Astrocyte (in vitro differentiated cells and primary cell): ENCODE measurements around the gene MYB. TPM values are rescaled to one million over a fixed set of nuclear protein-coding genes. Genes with fewer than 3 reads are reported as not detected.

Experiments used
- DNase-seq: peaks from one replicate; pipeline ENCODE4 v3.0.0-alpha.2; 2010; ENCODE audit warnings: low read depth
- FAIRE-seq: peaks from 2 replicates; lab custom pipeline; 2011; peaks lifted over from hg19 to GRCh38; lab: Jason Lieb, UNC
- H2AFZ ChIP-seq: 2 replicates; pipeline ENCODE4 v1.6.0; 2012; ENCODE audit warnings: low read depth, low read length, inconsistent platforms
- H3K27ac ChIP-seq: 2 replicates; pipeline ENCODE4 v1.5.1; 2011; ENCODE audit warnings: low read depth, low read length, inconsistent platforms
- H3K27me3 ChIP-seq: 2 replicates; pipeline ENCODE4 v1.6.0; 2011; ENCODE audit warnings: low read length, inconsistent platforms; ENCODE audit not compliant: insufficient read depth
- H3K36me3 ChIP-seq: 2 replicates; pipeline ENCODE4 v1.5.1; 2011; ENCODE audit warnings: low read length, inconsistent platforms; ENCODE audit not compliant: insufficient read depth
- H3K4me1 ChIP-seq: 2 replicates; pipeline ENCODE4 v1.5.1; 2011; ENCODE audit warnings: low read length, inconsistent platforms; ENCODE audit not compliant: insufficient read depth
- H3K4me2 ChIP-seq: 2 replicates; pipeline ENCODE4 v1.6.0; 2012; ENCODE audit warnings: low read length, inconsistent platforms
- H3K4me3 ChIP-seq: 2 replicates; pipeline ENCODE4 v1.5.1; 2011; ENCODE audit warnings: low read depth, mild to moderate bottlenecking, low read length, inconsistent platforms; ENCODE audit not compliant: insufficient read depth
- H3K79me2 ChIP-seq: 2 replicates; pipeline ENCODE4 v1.6.0; 2012; ENCODE audit warnings: mild to moderate bottlenecking, low read length, inconsistent platforms; ENCODE audit not compliant: insufficient read depth
- H3K9ac ChIP-seq: 2 replicates; pipeline ENCODE4 v1.6.0; 2012; ENCODE audit warnings: mild to moderate bottlenecking, low read length, inconsistent platforms
- H3K9me3 ChIP-seq: 2 replicates; pipeline ENCODE4 v1.5.1; 2012; ENCODE audit warnings: low read depth, mild to moderate bottlenecking, low read length, inconsistent platforms; ENCODE audit not compliant: insufficient read depth
- H4K20me1 ChIP-seq: 2 replicates; pipeline ENCODE4 v1.6.0; 2012; ENCODE audit warnings: low read length, inconsistent platforms; ENCODE audit not compliant: insufficient read depth
- H3K27ac Mint-ChIP-seq: one replicate; pipeline ENCODE4 v1.8.0; 2021; ENCODE audit warnings: mild to moderate bottlenecking, mixed read lengths; ENCODE audit not compliant: unreplicated experiment
- H3K27me3 Mint-ChIP-seq: one replicate; pipeline ENCODE4 v1.8.0; 2021; ENCODE audit warnings: low read depth, mixed read lengths; ENCODE audit not compliant: unreplicated experiment
- H3K36me3 Mint-ChIP-seq: one replicate; pipeline ENCODE4 v1.8.0; 2021; ENCODE audit warnings: low read depth, mixed read lengths; ENCODE audit not compliant: unreplicated experiment
- H3K4me1 Mint-ChIP-seq: one replicate; pipeline ENCODE4 v1.8.0; 2021; ENCODE audit warnings: low read depth, mixed read lengths; ENCODE audit not compliant: unreplicated experiment
- H3K4me3 Mint-ChIP-seq: one replicate; pipeline ENCODE4 v1.8.0; 2021; ENCODE audit warnings: mild to moderate bottlenecking, moderate library complexity, mixed read lengths; ENCODE audit not compliant: unreplicated experiment
- H3K9me3 Mint-ChIP-seq: one replicate; pipeline ENCODE4 v1.8.0; 2021; ENCODE audit warnings: mild to moderate bottlenecking, mixed read lengths; ENCODE audit not compliant: unreplicated experiment
- EZH2 ChIP-seq: IDR thresholded peaks from 2 replicates; pipeline ENCODE4 v1.6.1; 2012; ENCODE audit warnings: mild to moderate bottlenecking, low read length, inconsistent platforms; ENCODE audit not compliant: insufficient read depth
- total RNA-seq: library from RNA; stranded (reverse); gene quantifications from 2 replicates; pipeline ENCODE4 v1.2.1, GENCODE V29; 2021
- TF ChIP-seq, protein P1 (sequence below): IDR thresholded peaks from 2 replicates; pipeline ENCODE4 v1.5.1; 2011; ENCODE audit warnings: low read depth, mild to moderate bottlenecking, inconsistent platforms, low read length, moderate library complexity; ENCODE audit not compliant: insufficient read depth

Gene MYB
- total RNA-seq, 1 donor from 2014 or later: not detected

DNA sequence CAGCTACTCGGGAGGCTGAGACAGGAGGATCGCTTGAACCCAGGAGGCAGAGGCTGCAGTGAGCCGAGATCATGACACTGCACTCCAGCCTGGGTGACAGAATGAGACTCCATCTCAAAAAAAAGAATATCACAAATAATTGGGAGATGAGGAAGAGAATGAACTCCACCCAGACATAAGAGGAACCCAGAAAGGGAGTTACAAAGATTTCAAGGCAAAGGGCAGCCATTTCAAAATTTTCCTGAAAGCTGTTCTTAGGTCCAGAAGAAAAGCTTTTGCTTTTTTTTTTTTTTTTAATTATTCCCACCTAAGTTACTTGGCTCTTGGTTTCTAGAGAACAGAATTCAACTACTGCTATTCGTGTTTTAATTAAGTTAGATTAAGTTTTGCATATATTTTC, 23.8 kb downstream of the MYB start:
- Histone ChIP-seq H3K27me3 (no peaks in the 10 kb centered on the region), H3K9me3 (no peaks in the 10 kb centered on the region), H3K4me1 (no peaks in the 10 kb centered on the region), H3K36me3 (no peaks in the 10 kb centered on the region), H3K27ac (no peak overlapping the region), H3K79me2 (no peaks in the 10 kb centered on the region), H2AFZ (no peak overlapping the region), H3K4me2 (no peak overlapping the region), H3K4me3 (no peak overlapping the region), H3K9ac (no peak overlapping the region), H4K20me1 (no peaks in the 10 kb centered on the region)
- H3K27ac Mint-ChIP-seq: no peak overlapping the region
- DNase-seq (no peak), FAIRE-seq (no peak)
- no peak for TF ChIP-seq EZH2
- TF ChIP-seq, protein P1, sequence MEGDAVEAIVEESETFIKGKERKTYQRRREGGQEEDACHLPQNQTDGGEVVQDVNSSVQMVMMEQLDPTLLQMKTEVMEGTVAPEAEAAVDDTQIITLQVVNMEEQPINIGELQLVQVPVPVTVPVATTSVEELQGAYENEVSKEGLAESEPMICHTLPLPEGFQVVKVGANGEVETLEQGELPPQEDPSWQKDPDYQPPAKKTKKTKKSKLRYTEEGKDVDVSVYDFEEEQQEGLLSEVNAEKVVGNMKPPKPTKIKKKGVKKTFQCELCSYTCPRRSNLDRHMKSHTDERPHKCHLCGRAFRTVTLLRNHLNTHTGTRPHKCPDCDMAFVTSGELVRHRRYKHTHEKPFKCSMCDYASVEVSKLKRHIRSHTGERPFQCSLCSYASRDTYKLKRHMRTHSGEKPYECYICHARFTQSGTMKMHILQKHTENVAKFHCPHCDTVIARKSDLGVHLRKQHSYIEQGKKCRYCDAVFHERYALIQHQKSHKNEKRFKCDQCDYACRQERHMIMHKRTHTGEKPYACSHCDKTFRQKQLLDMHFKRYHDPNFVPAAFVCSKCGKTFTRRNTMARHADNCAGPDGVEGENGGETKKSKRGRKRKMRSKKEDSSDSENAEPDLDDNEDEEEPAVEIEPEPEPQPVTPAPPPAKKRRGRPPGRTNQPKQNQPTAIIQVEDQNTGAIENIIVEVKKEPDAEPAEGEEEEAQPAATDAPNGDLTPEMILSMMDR: no peak
- no peaks in the 10 kb centered on the region for H3K36me3 Mint-ChIP-seq
- H3K9me3 Mint-ChIP-seq: no peaks in the 10 kb centered on the region
- H3K27me3 Mint-ChIP-seq: no peaks in the 10 kb centered on the region
- H3K4me3 Mint-ChIP-seq: no peak overlapping the region
- H3K4me1 Mint-ChIP-seq: no peaks in the 10 kb centered on the region

DNA sequence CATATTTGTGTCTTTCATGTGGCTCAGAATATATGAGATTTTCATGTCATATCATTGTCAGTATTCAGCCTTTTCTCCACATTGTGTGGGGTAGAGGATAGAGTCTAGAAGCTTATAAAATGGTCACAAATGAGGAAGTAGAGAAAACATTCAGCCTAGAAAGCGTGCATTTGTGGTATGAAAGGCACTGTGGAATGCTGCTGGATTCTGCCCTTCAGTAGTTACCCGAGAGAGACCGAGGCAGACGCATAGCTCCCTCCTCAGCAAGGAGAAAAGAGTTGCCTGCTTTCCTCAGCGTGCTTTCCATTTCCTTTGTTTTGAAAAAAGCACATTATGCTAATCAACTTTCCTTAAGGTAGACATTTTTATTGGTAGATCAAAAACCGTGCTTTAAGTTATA, 28.7 kb downstream of the MYB start:
- no peaks in the 10 kb centered on the region for H3K27me3 ChIP-seq
- no peaks in the 10 kb centered on the region for H4K20me1 ChIP-seq
- no peaks in the 10 kb centered on the region for H3K36me3 ChIP-seq
- no peaks in the 10 kb centered on the region for H3K9me3 ChIP-seq
- no peak for DNase-seq
- no peak overlapping the region for H3K27ac ChIP-seq
- peak overlapping the region; percentile 48 for H3K27ac Mint-ChIP-seq
- H3K4me1 Mint-ChIP-seq: peaks cover 1% of the 10 kb centered on the region
- H3K4me3 ChIP-seq: no peak overlapping the region
- H3K9me3 Mint-ChIP-seq: no peaks in the 10 kb centered on the region
- no peak overlapping the region for H3K4me2 ChIP-seq
- H3K27me3 Mint-ChIP-seq: no peaks in the 10 kb centered on the region
- H3K9ac ChIP-seq: no peak overlapping the region
- H3K36me3 Mint-ChIP-seq: no peaks in the 10 kb centered on the region
- H3K79me2 ChIP-seq: no peaks in the 10 kb centered on the region
- H3K4me3 Mint-ChIP-seq: no peak overlapping the region
- H3K4me1 ChIP-seq: no peaks in the 10 kb centered on the region
- no peak for TF ChIP-seq EZH2
- TF ChIP-seq, protein P1: no peak
- FAIRE-seq: no peak
- peak overlapping the region; percentile 2 for H2AFZ ChIP-seq

DNA sequence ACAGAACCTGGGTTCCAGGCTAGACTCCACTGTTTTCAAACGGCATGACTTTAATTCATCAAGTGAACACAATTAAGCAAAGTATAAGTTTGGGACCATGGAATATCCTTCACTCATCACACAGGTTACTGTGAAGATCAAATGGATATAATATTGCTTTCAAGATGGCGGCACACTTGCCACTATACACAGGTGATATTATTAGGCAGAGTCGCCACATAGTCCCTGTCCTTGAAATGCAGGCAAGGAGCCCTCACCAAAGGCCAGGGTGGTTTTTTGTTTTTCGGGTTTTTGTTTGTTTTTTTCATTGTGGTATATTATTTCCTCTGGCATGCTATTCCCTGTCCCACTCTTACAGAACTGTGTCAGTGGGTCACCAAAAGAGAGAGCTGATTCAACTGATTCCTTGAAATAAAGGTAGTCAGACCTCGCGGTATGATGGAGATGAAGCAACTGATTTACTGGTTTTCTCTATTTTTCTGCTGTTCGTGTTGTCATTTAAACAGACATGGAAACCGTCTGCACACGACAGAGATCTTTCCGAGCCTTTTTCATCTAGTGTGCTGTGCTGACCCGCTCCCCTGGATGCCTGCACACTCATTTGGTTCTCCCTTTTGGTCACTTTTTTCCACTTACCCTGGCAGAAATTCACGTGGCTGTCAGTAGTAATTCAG, 29.7 kb downstream of the MYB start:
- TF ChIP-seq EZH2: no peak
- TF ChIP-seq, protein P1: no peak
- Mint-ChIP-seq H3K27ac (no peak overlapping the region), H3K36me3 (no peaks in the 10 kb centered on the region)

More for the DNA sequence above, 29.7 kb downstream of the MYB start:
- H4K20me1 ChIP-seq: no peaks in the 10 kb centered on the region
- H3K4me3 ChIP-seq: no peak overlapping the region
- H3K4me2 ChIP-seq: no peak overlapping the region
- no peak overlapping the region for H2AFZ ChIP-seq
- no peaks in the 10 kb centered on the region for H3K9me3 ChIP-seq
- Mint-ChIP-seq H3K4me3 (no peak overlapping the region), H3K4me1 (peaks cover 1% of the 10 kb centered on the region), H3K27me3 (no peaks in the 10 kb centered on the region), H3K9me3 (peaks cover 2% of the 10 kb centered on the region)
- no peaks in the 10 kb centered on the region for H3K4me1 ChIP-seq
- FAIRE-seq (no peak), DNase-seq (no peak)
- H3K36me3 ChIP-seq: no peaks in the 10 kb centered on the region
- H3K79me2 ChIP-seq: no peaks in the 10 kb centered on the region
- no peak overlapping the region for H3K9ac ChIP-seq
- no peaks in the 10 kb centered on the region for H3K27me3 ChIP-seq
- no peak overlapping the region for H3K27ac ChIP-seq
